KOPT-K1 (cell line): ENCODE results near the gene FAM24B.
A peak's percentile ranks its signal among the peaks of the same experiment; 100 is the strongest.
"Not testable (repeated sequence)": the region's sequence is repeated elsewhere in the genome, so short reads cannot be mapped to it uniquely, and the experiment has no call there.

ENCODE experiments used
- H3K27ac ChIP-seq: fragments of 200-600 bp; sonication (generic); 2 replicates; pipeline ENCODE4 v1.5.1; 2016; ENCODE audit warnings: antibody characterized with exemption, mild to moderate bottlenecking, low read depth, low read length; ENCODE audit not compliant: poor library complexity, severe bottlenecking
- H3K36me3 ChIP-seq: fragments of 200-600 bp; sonication (generic); 2 replicates; pipeline ENCODE4 v1.5.1; 2017; ENCODE audit warnings: antibody characterized with exemption, mild to moderate bottlenecking, low read length, moderate library complexity; ENCODE audit not compliant: insufficient read depth
- H3K9me3 ChIP-seq: fragments of 200-600 bp; sonication (generic); 2 replicates; pipeline ENCODE4 v1.5.1; 2017; ENCODE audit warnings: antibody characterized with exemption, low read length, mild to moderate bottlenecking; ENCODE audit not compliant: insufficient read depth, poor library complexity, severe bottlenecking

Gene FAM24B

GRCh38 chr10:122879339-122880273 lies at the start of gene FAM24B:
Gene FAM24B, minus strand, starts transcription at chr10:122879581. Its CDS starts 29,066 bp downstream, at chr10:122850515.
- H3K36me3 ChIP-seq: peaks cover 36% of the 10 kb centered on the region
- H3K9me3 ChIP-seq: peaks cover 21% of the 10 kb centered on the region
- H3K27ac ChIP-seq: peak within 1 kb of the TSS; percentile 77

DNA sequence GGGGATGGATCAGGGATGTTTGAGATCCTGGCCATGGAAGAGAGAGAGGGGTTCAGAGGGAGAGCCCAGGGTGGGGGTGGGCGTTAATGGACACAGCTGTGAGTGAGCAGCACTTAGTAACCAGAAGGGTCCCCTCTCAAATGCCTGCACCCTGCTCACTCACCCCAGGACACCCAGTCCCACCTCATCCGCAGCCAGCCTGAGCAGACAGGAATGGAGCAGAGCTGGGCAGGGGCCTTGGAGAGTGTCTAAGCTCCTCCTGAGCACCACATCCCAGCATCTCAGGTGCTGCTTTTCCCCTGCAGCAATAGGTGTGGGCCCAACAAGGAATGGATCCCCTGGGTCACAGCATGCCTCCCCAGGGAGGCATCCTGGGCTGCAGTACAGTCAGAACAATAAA lies 36.3 kb upstream of the FAM24B start:
- Histone ChIP-seq H3K27ac (no peak overlapping the region), H3K36me3 (no peaks in the 10 kb centered on the region), H3K9me3 (no peaks in the 10 kb centered on the region)

DNA sequence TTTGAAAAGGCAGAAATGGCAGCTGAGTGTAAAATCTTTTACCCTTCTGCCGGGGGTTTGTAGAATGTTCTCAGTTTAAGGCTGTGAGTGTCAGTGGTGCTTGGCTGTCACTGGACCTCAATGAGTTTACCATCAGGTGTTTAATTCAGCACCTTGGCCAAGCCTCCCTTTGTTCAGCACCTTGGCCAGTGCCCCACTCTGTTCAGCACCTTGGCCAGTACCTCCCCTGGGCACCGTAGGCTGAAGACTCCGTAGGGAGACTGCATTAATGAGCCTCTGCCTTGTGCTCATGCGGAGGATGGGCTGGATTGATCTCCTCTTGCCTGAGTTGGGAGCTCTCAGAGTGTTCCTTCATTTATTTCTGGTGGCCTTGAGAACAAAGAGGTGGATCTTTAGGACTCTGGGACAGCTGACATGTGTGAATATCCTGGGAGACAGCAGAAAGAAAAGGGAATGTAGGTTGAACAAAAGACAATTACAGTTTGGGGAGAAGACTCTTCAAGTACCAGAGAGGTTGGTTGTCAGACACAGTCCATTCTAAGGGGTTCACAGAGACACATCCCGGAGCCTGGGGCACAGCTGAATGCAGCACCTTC lies 32.6 kb upstream of the FAM24B start:
- no peaks in the 10 kb centered on the region for H3K36me3 ChIP-seq
- H3K27ac ChIP-seq: no peak overlapping the region
- no peaks in the 10 kb centered on the region for H3K9me3 ChIP-seq

DNA sequence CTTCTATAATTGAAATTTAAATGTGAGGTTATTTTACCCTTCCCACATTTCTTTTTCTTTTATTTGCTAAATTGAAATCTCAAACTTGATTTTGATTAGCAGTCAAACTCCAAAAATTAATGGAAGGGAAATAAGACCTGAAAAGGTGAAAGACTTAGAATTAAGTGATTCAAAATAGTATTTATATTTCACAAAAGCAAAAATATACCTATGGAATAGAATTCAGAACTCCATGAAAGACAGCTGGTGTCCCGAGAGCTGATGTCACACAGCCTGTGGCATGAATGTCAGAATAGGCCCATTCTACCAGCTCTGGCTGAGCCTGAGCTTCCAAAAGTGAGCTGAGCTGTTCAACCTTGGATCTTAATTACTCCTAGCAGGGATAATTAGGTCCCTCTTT lies 30.9 kb upstream of the FAM24B start, which contains the start of gene FAM24A:
Gene FAM24A, plus strand, starts transcription at position 301 of the 400 bp plus-strand sequence. CDS start 1,025 bp downstream, outside the sequence.
- no peaks in the 10 kb centered on the region for H3K36me3 ChIP-seq
- H3K27ac ChIP-seq: no peak within 1 kb of the TSS
- H3K9me3 ChIP-seq: no peaks in the 10 kb centered on the region

GRCh38 chr10:122903861-122904260 lies 24.5 kb upstream of the FAM24B start:
- H3K9me3 ChIP-seq, H3K27ac ChIP-seq, H3K36me3 ChIP-seq: not testable (repeated sequence)

GRCh38 chr10:122894261-122894944 lies 15.0 kb upstream of the FAM24B start:
- H3K27ac ChIP-seq: no peak overlapping the region
- H3K9me3 ChIP-seq: no peaks in the 10 kb centered on the region
- no peaks in the 10 kb centered on the region for H3K36me3 ChIP-seq

GRCh38 chr10:122884166-122884565 lies 4.8 kb upstream of the FAM24B start:
- H3K9me3 ChIP-seq: no peaks in the 10 kb centered on the region
- no peak overlapping the region for H3K27ac ChIP-seq
- peaks cover 5% of the 10 kb centered on the region; the same call in 1 of the 2 replicates for H3K36me3 ChIP-seq

- Histone ChIP-seq H3K27ac (no peak overlapping the region), H3K9me3 (no peaks in the 10 kb centered on the region), H3K36me3 (peaks cover 4% of the 10 kb centered on the region)
Observed at GRCh38 chr10:122882766-122883165, 3.4 kb upstream of the FAM24B start.

- Histone ChIP-seq H3K27ac (peak overlapping the region; percentile 77), H3K36me3 (peaks cover 43% of the 10 kb centered on the region), H3K9me3 (peaks cover 28% of the 10 kb centered on the region)
Observed at GRCh38 chr10:122878799-122879338, 512 bp downstream of the FAM24B start.

GRCh38 chr10:122877264-122877663 lies 2.1 kb downstream of the FAM24B start:
- Histone ChIP-seq H3K9me3 (peaks cover 40% of the 10 kb centered on the region), H3K36me3 (peaks cover 43% of the 10 kb centered on the region), H3K27ac (no peak overlapping the region)

- Histone ChIP-seq H3K27ac (no peak overlapping the region), H3K9me3 (peaks cover 40% of the 10 kb centered on the region), H3K36me3 (peaks cover 43% of the 10 kb centered on the region)
Observed at GRCh38 chr10:122876467-122876855, 2.9 kb downstream of the FAM24B start.

DNA sequence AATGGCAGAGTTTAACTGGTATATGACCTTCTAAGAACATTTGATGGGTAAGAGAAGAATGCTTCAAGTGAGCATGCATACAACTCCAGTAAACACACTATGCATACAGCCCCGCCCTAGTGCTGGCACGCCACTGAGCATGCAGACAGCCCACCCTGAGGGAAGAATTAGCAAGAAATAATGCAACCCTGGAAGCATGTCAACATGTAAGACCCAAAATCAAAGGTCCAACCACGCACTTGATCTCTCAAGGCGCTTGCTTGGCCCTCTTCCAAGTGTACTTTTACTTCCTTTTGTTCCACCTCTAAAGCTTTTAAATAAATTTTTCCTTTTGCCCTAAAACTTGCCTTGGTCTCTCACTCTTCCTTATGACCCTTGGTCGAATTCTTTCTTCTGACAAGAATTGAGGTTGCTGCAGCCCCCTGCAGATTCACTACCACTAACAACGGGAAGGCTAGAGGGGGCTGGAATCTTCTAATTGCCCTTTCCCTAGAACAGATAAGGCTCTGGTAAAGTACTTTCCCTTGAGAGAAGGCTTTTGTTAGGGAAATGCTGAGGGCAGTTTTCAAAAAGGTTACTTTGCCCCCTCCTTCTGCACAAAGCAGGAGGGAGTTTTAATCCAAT lies 3.4 kb downstream of the FAM24B start:
- H3K9me3 ChIP-seq: peaks cover 40% of the 10 kb centered on the region
- peaks cover 43% of the 10 kb centered on the region for H3K36me3 ChIP-seq
- H3K27ac ChIP-seq: no peak overlapping the region

GRCh38 chr10:122871947-122872346 lies 7.4 kb downstream of the FAM24B start:
- not testable (repeated sequence) for H3K27ac ChIP-seq
- peaks cover 52% of the 10 kb centered on the region for H3K9me3 ChIP-seq
- peaks cover 37% of the 10 kb centered on the region for H3K36me3 ChIP-seq

DNA sequence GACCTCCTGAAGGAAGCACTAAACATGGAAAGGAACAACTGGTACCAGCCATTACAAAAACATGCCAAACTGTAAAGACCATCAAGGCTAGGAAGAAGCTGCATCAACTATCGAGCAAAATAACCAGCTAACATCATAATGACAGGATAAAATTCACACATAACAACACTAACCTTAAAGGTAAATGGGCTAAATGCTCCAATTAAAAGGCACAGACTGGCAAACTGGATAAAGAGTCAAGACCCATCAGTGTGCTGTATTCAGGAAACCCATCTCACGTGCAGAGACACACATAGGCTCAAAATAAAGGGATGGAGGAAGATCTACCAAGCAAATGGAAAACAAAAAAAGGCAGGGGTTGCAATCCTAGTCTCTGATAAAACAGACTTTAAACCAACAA lies 10.6 kb downstream of the FAM24B start:
- peaks cover 14% of the 10 kb centered on the region; the same call in 1 of the 2 replicates for H3K36me3 ChIP-seq
- not testable (repeated sequence) for H3K27ac ChIP-seq
- peaks cover 32% of the 10 kb centered on the region for H3K9me3 ChIP-seq
